GM12864 (cell line): Measurements from ENCODE around the gene BCDIN3D.

Experiments used
- DNase-seq: peaks from one replicate; pipeline ENCODE4 v3.0.0-alpha.2; 2011; ENCODE audit warnings: low read depth
- H3K4me3 ChIP-seq: 2 replicates; pipeline ENCODE4 v1.5.1; 2011; ENCODE audit warnings: mild to moderate bottlenecking, low read depth, low read length, control low read depth
- CTCF ChIP-seq: IDR thresholded peaks from 2 replicates; pipeline ENCODE4 v1.5.1; 2011; ENCODE audit warnings: low read depth, mild to moderate bottlenecking, moderate library complexity, low read length, control low read depth, inconsistent platforms; ENCODE audit errors: missing control alignments

The BCDIN3D gene

GRCh38 chr12:49818241-49818895 lies 24.5 kb downstream of the BCDIN3D start:
- DNase-seq, result no peak
- TF ChIP-seq CTCF, result no peak
- H3K4me3 ChIP-seq, result no peak overlapping the region

GRCh38 chr12:49813131-49813530 lies 29.8 kb downstream of the BCDIN3D start:
- no peak for TF ChIP-seq CTCF
- DNase-seq, result no peak
- H3K4me3 ChIP-seq, result no peak overlapping the region

GRCh38 chr12:49811961-49812401 lies 30.9 kb downstream of the BCDIN3D start:
- TF ChIP-seq CTCF, result no peak
- peak; percentile 24 for DNase-seq
- H3K4me3 ChIP-seq, result no peak overlapping the region; the same call in 1 of the 2 replicates

GRCh38 chr12:49811136-49811535 lies 31.8 kb downstream of the BCDIN3D start:
- DNase-seq, result no peak
- TF ChIP-seq CTCF, result no peak
- no peak overlapping the region for H3K4me3 ChIP-seq

GRCh38 chr12:49809906-49810389 lies 33.0 kb downstream of the BCDIN3D start:
- H3K4me3 ChIP-seq, result no peak overlapping the region
- no peak for TF ChIP-seq CTCF
- DNase-seq, result no peak

GRCh38 chr12:49809381-49809905 lies 33.5 kb downstream of the BCDIN3D start:
- no peak for TF ChIP-seq CTCF

More at GRCh38 chr12:49809381-49809905, 33.5 kb downstream of the BCDIN3D start:
- no peak for DNase-seq
- H3K4me3 ChIP-seq, result no peak overlapping the region
